Activated CD4-positive, alpha-beta T cell treated with anti-CD3 and anti-CD28 coated beads for 36 hours (primary cell): Measurements from ENCODE around the gene DNAH8. TPM values are rescaled to one million over a fixed set of nuclear protein-coding genes. Genes with fewer than 3 reads are reported as not detected.
A peak's percentile ranks its signal among the peaks of the same experiment; 100 is the strongest.

Experiments used
- ATAC-seq: fragments of 200-7000 bp; cut with Tn5 transposase; one replicate; pipeline ENCODE4 v1.10.0; 2021; ENCODE audit warnings: mild to moderate bottlenecking, moderate library complexity
- CTCF ChIA-PET: fragments of 350-600 bp; sonication (Branson Sonifier 250); formaldehyde crosslinking; loops from one replicate; lab custom pipeline; 2021; ENCODE audit warnings: antibody characterized with exemption; lab: Charles Lee
- POLR2A ChIA-PET: fragments of 350-600 bp; sonication (Branson Sonifier 250); formaldehyde crosslinking; loops from one replicate; lab custom pipeline; 2021; ENCODE audit warnings: antibody characterized with exemption, inconsistent platforms; lab: Charles Lee
- DNase-seq: peaks from one replicate; pipeline ENCODE4 v3.0.0-alpha.2; 2020
- H3K27ac Mint-ChIP-seq: one replicate; pipeline ENCODE4 v1.8.0; 2021; ENCODE audit warnings: mixed read lengths
- H3K27me3 Mint-ChIP-seq: one replicate; pipeline ENCODE4 v1.8.0; 2021; ENCODE audit warnings: mixed read lengths
- H3K36me3 Mint-ChIP-seq: one replicate; pipeline ENCODE4 v1.8.0; 2021; ENCODE audit warnings: low read depth, mixed read lengths
- H3K4me1 Mint-ChIP-seq: one replicate; pipeline ENCODE4 v1.8.0; 2021; ENCODE audit warnings: mixed read lengths
- H3K4me3 Mint-ChIP-seq: one replicate; pipeline ENCODE4 v1.8.0; 2021; ENCODE audit warnings: mild to moderate bottlenecking, moderate library complexity, mixed read lengths
- H3K9me3 Mint-ChIP-seq: one replicate; pipeline ENCODE4 v1.8.0; 2021; ENCODE audit warnings: low read depth, mixed read lengths
- intact Hi-C, 2 experiments: fragments of 100-400 bp; cut with DNase I in 1 of 2; cut with micrococcal nuclease in 1 of 2; formaldehyde crosslinking; loops; one replicate each; pipeline versions ENCODE4 v1.14.2 to v1.15.1; 2022 to 2024; cut with DNase I, micrococcal nuclease
- total RNA-seq, 2 experiments: library from RNA; stranded (reverse); gene quantifications; one replicate each; pipeline ENCODE4 v1.2.3, GENCODE V29; 2021

Gene DNAH8
- total RNA-seq, 2 experiments from 2014 or later: 0.02 TPM; not detected in 1

- CTCF ChIA-PET: interaction anchor here (0.5 to 3.4 kb wide), 22 partner anchors 9 to 880 kb away, joined by 3 to 27 read pairs (median 5); no protein-coding TSS in a partner anchor
Measured at GRCh38 chr6:38997128-38997761, 282.1 kb downstream of the DNAH8 start.

GRCh38 chr6:39003072-39003471, 288.0 kb downstream of the DNAH8 start:
- peaks cover 30% of the 10 kb centered on the region for H3K27me3 Mint-ChIP-seq
- ChIA-PET CTCF (interaction anchor here (0.6 to 3.3 kb wide), 10 partner anchors 22 to 307 kb away, joined by 3 to 20 read pairs (median 4); no protein-coding TSS in a partner anchor), POLR2A (no interaction called here)
- intact Hi-C loops: no loop called here
- no peak overlapping the region for H3K27ac Mint-ChIP-seq
- no peaks in the 10 kb centered on the region for H3K4me1 Mint-ChIP-seq
- no peak overlapping the region for H3K4me3 Mint-ChIP-seq
- DNase-seq (peak; percentile 48), ATAC-seq (no peak)
- no peaks in the 10 kb centered on the region for H3K36me3 Mint-ChIP-seq
- H3K9me3 Mint-ChIP-seq: no peaks in the 10 kb centered on the region

More at GRCh38 chr6:38997128-38997761, 282.1 kb downstream of the DNAH8 start:
- POLR2A ChIA-PET: interaction anchor here (1.6 kb wide), 1 partner anchor 24 kb away, joined by 3 read pairs; no protein-coding TSS in a partner anchor
- H3K9me3 Mint-ChIP-seq: no peaks in the 10 kb centered on the region
- peak; percentile 55 for ATAC-seq
- H3K36me3 Mint-ChIP-seq: no peaks in the 10 kb centered on the region
- H3K4me1 Mint-ChIP-seq: no peaks in the 10 kb centered on the region
- intact Hi-C loops: loop anchor here (1.0 to 5.0 kb wide), 5 partner anchors 165 to 313 kb away; no protein-coding TSS in a partner anchor
- peaks cover 29% of the 10 kb centered on the region for H3K27me3 Mint-ChIP-seq
- no peak overlapping the region for H3K27ac Mint-ChIP-seq
- peak; percentile 68 for DNase-seq
- H3K4me3 Mint-ChIP-seq: no peak overlapping the region

- ATAC-seq: no peak
- no peak for DNase-seq
- Mint-ChIP-seq H3K4me1 (no peaks in the 10 kb centered on the region), H3K36me3 (no peaks in the 10 kb centered on the region), H3K4me3 (no peak overlapping the region), H3K27ac (no peak overlapping the region), H3K9me3 (no peaks in the 10 kb centered on the region), H3K27me3 (peaks cover 34% of the 10 kb centered on the region)
- ChIA-PET POLR2A (no interaction called here), CTCF (interaction anchor here (0.6 to 3.3 kb wide), 9 partner anchors 9 to 334 kb away, joined by 3 to 20 read pairs (median 4); no protein-coding TSS in a partner anchor)
- intact Hi-C loops: no loop called here
Measured at GRCh38 chr6:39003492-39003891, 288.4 kb downstream of the DNAH8 start.

GRCh38 chr6:39004801-39005200, 289.7 kb downstream of the DNAH8 start:
- DNase-seq: no peak
- no peak for ATAC-seq

GRCh38 chr6:39005774-39006173, 290.7 kb downstream of the DNAH8 start:
- intact Hi-C loops: no loop called here
- ATAC-seq (no peak), DNase-seq (no peak)
- Mint-ChIP-seq H3K27me3 (peaks cover 34% of the 10 kb centered on the region), H3K9me3 (no peaks in the 10 kb centered on the region), H3K36me3 (no peaks in the 10 kb centered on the region), H3K27ac (no peak overlapping the region), H3K4me1 (no peaks in the 10 kb centered on the region), H3K4me3 (no peak overlapping the region)
- POLR2A ChIA-PET: no interaction called here
- CTCF ChIA-PET: interaction anchor here (1.0 to 1.6 kb wide), 3 partner anchors 9 to 133 kb away, joined by 3 to 6 read pairs (median 4); no protein-coding TSS in a partner anchor

More at GRCh38 chr6:39004801-39005200, 289.7 kb downstream of the DNAH8 start:
- H3K27me3 Mint-ChIP-seq: peaks cover 39% of the 10 kb centered on the region
- H3K27ac Mint-ChIP-seq: no peak overlapping the region
- no peak overlapping the region for H3K4me3 Mint-ChIP-seq
- H3K4me1 Mint-ChIP-seq: no peaks in the 10 kb centered on the region
- no peaks in the 10 kb centered on the region for H3K36me3 Mint-ChIP-seq
- intact Hi-C loops: no loop called here
- no peaks in the 10 kb centered on the region for H3K9me3 Mint-ChIP-seq
- POLR2A ChIA-PET: no interaction called here
- CTCF ChIA-PET: interaction anchor here (2.4 kb wide), 1 partner anchor 163 kb away, joined by 8 read pairs; no protein-coding TSS in a partner anchor

- Mint-ChIP-seq H3K27me3 (peaks cover 37% of the 10 kb centered on the region), H3K4me3 (no peak overlapping the region), H3K9me3 (no peaks in the 10 kb centered on the region), H3K4me1 (no peaks in the 10 kb centered on the region), H3K27ac (no peak overlapping the region), H3K36me3 (no peaks in the 10 kb centered on the region)
- no peak for DNase-seq
- ATAC-seq: no peak
- POLR2A ChIA-PET: no interaction called here
- intact Hi-C loops: no loop called here
- CTCF ChIA-PET: interaction anchor here (1.3 to 2.0 kb wide), 3 partner anchors 11 to 302 kb away, joined by 3 to 7 read pairs (median 6); no protein-coding TSS in a partner anchor
Measured at GRCh38 chr6:39007575-39007974, 292.5 kb downstream of the DNAH8 start.

GRCh38 chr6:39008737-39009136, 293.6 kb downstream of the DNAH8 start:
- peaks cover 39% of the 10 kb centered on the region for H3K27me3 Mint-ChIP-seq
- ChIA-PET POLR2A (no interaction called here), CTCF (interaction anchor here (1.3 to 2.0 kb wide), 3 partner anchors 12 to 301 kb away, joined by 3 to 7 read pairs (median 6); no protein-coding TSS in a partner anchor)
- H3K36me3 Mint-ChIP-seq: no peaks in the 10 kb centered on the region
- intact Hi-C loops: no loop called here
- ATAC-seq (no peak), DNase-seq (no peak)
- no peak overlapping the region for H3K27ac Mint-ChIP-seq
- H3K4me1 Mint-ChIP-seq: no peaks in the 10 kb centered on the region
- H3K9me3 Mint-ChIP-seq: no peaks in the 10 kb centered on the region
- no peak overlapping the region for H3K4me3 Mint-ChIP-seq

- Mint-ChIP-seq H3K36me3 (no peaks in the 10 kb centered on the region), H3K4me3 (no peak overlapping the region), H3K9me3 (no peaks in the 10 kb centered on the region), H3K27me3 (peaks cover 42% of the 10 kb centered on the region), H3K4me1 (no peaks in the 10 kb centered on the region), H3K27ac (no peak overlapping the region)
- ChIA-PET CTCF (interaction anchor here (1.3 to 2.0 kb wide), 2 partner anchors 13 to 301 kb away, joined by 7 read pairs; no protein-coding TSS in a partner anchor), POLR2A (no interaction called here)
- DNase-seq: no peak
- intact Hi-C loops: no loop called here
- no peak for ATAC-seq
Measured at GRCh38 chr6:39009476-39009875, 294.4 kb downstream of the DNAH8 start.

GRCh38 chr6:39016839-39017546, 301.9 kb downstream of the DNAH8 start:
- Mint-ChIP-seq H3K27me3 (peaks cover 14% of the 10 kb centered on the region), H3K4me3 (no peak overlapping the region), H3K4me1 (no peaks in the 10 kb centered on the region), H3K36me3 (no peaks in the 10 kb centered on the region), H3K9me3 (no peaks in the 10 kb centered on the region), H3K27ac (no peak overlapping the region)
- ATAC-seq (no peak), DNase-seq (no peak)
- CTCF ChIA-PET: interaction anchor here (0.6 to 1.3 kb wide), 2 partner anchors 144 to 497 kb away, joined by 3 to 4 read pairs; no protein-coding TSS in a partner anchor
- intact Hi-C loops: no loop called here
- POLR2A ChIA-PET: no interaction called here

- no peak overlapping the region for H3K27ac Mint-ChIP-seq
- no peaks in the 10 kb centered on the region for H3K4me1 Mint-ChIP-seq
- no peak for DNase-seq
- no peaks in the 10 kb centered on the region for H3K9me3 Mint-ChIP-seq
- ChIA-PET CTCF (interaction anchor here (0.7 to 1.3 kb wide), 2 partner anchors 132 to 145 kb away, joined by 3 read pairs; no protein-coding TSS in a partner anchor), POLR2A (no interaction called here)
- H3K4me3 Mint-ChIP-seq: no peak overlapping the region
- intact Hi-C loops: no loop called here
- no peaks in the 10 kb centered on the region for H3K36me3 Mint-ChIP-seq
- peaks cover 10% of the 10 kb centered on the region for H3K27me3 Mint-ChIP-seq
- no peak for ATAC-seq
Measured at GRCh38 chr6:39017547-39017880, 302.4 kb downstream of the DNAH8 start.

- intact Hi-C loops: no loop called here
- Mint-ChIP-seq H3K27me3 (peaks cover 10% of the 10 kb centered on the region), H3K4me3 (no peak overlapping the region), H3K36me3 (no peaks in the 10 kb centered on the region), H3K4me1 (no peaks in the 10 kb centered on the region), H3K9me3 (no peaks in the 10 kb centered on the region), H3K27ac (no peak overlapping the region)
- ChIA-PET POLR2A (no interaction called here), CTCF (interaction anchor here (0.6 to 0.7 kb wide), 2 partner anchors 133 to 182 kb away, joined by 3 read pairs; no protein-coding TSS in a partner anchor)
- DNase-seq (no peak), ATAC-seq (no peak)
Measured at GRCh38 chr6:39018103-39018502, 303.0 kb downstream of the DNAH8 start.
